NCI-H69 (cell line): Measurements from ENCODE around the gene LGR4.

Experiments used
- DNase-seq: peaks from one replicate; lab custom pipeline; 2025; lab: John Stamatoyannopoulos, UW

Gene LGR4

DNA sequence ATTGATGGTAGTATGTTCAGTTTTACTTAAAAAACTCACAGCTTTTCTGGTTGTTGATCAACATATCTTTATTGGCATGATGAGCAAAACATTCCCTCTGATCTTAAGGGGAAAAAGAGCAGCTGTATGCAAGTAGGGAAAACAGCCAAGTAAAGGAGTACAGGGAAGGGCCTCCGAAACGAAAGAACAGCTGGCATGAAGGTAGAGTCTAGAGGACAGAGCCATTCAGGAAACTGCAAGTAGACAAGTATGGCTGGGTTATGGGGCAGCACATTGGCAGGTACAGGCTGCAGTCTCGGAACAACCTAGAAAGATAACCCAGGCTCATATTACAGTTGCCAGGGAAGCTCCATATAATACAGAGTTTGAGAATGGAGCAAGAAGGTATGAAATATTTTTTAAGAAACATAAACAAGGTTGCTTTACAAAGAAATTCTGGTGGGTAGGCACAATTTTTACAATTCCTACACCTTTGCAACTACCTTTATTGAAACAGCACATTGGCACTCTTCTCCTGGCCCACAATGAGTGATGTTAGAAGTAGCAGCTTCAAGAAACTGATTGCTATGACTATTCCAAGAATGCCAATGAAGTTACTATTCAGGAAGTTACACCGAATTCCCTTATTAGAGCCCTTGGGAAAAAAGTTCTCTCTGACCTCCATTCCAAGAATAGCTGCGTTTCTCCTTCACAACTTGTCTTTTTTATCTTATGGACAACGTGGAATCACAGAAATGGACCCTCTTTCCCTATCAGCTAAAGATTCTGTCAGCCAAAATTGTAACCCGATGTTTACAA lies 45.2 kb downstream of the LGR4 start:
- peak; percentile 60 for DNase-seq

DNA sequence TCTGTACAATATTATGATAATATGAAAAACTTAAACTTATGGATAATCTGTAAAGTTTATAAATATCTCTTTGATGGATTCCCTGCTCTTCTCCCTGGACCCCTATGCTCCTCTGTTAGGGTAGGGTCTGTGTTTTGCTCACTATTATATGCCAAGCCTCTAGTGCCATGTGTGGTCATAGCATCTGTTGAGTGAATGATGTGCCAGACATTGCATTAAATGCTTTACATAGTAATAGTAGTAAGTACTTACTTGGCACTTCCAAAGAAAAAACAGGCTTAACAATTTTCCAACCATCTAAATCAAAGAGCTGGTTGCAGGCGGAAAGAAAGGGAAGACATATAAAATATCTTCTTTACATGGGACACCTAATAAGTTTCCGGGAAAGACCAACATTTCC lies 46.8 kb downstream of the LGR4 start:
- DNase-seq, result no peak

DNA sequence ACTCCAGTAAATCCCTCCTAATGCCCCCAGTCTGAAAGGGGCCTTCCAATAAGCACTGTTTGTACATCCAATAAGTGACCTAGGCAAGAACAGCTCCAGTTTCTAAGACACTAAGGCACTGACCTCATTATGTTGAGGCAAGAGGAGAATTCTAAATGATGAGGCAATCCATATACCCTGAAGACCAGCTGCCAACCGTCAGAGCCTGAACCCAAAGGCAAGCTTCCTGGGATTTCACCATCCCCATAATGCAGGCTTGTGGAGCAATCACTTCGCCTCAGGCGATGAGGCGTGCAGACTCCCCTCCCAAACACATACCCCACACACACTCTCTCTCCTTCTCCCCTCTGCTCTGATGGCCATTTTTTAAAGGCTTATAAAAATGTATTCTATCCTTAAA lies 49.5 kb downstream of the LGR4 start:
- peak; percentile 99 for DNase-seq

DNA sequence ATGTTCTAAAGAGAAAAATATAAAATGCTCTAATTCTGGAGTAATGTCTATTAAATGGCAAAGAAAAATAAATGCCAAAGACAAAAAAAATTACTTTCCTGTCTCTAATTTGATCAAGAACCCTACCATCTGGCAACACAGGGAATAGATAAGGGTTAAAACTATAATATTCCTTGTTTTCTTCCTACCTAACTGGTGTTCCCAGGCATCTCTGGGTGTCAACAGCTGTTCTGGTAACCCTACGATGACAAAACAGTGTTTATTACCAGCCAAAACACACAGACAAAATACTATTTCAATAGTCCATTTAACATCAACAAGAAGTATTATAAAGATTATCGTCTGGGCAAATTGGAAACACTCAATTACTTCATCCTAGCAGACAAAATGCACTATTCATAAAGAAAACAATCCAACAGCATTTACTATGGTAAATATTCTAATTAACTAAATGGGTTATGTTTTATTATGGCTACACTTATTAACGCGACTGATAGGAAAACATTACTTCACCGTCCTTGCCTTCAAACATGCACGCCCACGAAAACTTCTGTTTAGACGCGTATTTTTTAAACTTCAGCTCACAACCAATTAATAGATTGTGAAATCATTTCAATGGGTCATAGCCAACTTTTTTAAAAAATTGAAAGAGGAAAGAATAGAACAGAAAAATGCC lies 50.6 kb downstream of the LGR4 start:
- peak; percentile 79 for DNase-seq

DNA sequence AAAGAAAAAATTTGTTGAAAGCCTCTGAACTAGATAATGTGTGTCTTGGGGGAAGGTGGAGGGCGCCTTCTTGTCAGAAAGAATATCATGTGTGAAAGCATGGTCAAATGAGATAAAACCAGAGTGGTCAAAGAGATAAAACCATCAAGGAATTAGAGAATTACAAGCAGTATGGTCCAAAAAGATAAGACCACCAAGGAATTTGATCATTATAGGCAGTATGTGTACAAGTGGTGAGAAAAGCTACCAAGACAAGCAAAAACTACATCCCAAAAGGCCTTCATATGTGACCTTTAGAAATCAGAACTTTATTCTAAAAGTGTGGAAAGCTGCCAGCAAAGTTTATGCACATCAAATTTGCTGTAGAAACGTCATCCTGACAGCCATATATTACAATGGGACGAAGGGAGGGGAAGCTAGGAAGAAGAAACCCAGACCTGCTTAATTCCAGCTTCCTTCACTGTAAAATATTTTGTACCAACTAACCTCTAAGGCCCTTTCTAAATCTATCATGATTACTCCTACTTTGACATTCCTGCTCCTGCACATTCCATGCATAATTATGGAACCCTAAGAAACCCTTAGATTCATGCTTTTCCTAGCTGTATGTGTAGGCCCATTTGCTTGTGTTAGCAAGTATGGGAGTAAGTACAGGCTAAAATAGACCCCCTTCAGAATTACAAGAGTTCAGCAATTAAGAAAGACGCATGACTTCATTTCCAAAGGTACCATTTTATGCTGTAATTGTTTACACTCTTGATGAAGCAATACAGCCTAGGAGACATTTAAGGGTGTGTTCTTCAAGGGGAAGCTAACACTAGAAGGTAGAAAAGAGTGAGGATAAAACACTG lies 51.6 kb downstream of the LGR4 start:
- peak; percentile 91 for DNase-seq

DNA sequence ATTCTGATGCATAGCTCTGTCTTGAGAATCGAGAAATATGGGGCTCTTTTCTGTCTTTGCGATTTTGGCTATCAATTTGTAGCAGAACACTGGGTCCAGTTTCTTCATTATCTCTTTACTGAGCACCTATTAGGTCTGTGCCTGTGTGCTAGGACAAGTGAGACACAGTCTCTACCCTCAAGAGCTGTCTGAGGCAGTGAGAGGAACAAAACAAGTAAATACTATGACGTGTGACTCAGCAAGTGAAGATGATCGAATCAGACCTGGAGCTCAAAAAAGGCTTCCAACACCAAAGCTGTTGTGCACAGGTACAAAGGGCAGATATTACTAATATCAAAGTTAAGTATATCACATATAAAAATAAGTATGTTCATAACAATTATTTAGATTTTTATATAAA lies 52.4 kb downstream of the LGR4 start:
- peak; percentile 45 for DNase-seq

DNA sequence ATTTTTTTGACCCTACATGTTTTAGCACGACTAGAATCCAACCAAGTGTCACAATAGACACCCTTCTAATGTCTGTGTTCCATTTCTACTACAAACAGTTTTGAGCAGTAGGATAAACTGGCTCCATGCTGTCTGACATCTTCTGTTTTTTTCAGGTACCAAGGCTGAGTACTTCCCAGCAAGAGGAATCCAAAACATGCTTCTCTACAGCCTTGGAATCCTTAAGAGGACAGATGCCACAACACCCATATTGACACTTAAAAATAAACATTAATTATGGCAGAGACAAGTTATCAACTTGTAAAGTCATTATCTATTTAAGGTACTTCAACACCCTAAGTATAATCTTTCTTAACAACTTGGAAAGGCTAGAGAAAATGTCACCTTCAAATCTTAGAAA lies 54.2 kb downstream of the LGR4 start:
- peak; percentile 63 for DNase-seq

DNA sequence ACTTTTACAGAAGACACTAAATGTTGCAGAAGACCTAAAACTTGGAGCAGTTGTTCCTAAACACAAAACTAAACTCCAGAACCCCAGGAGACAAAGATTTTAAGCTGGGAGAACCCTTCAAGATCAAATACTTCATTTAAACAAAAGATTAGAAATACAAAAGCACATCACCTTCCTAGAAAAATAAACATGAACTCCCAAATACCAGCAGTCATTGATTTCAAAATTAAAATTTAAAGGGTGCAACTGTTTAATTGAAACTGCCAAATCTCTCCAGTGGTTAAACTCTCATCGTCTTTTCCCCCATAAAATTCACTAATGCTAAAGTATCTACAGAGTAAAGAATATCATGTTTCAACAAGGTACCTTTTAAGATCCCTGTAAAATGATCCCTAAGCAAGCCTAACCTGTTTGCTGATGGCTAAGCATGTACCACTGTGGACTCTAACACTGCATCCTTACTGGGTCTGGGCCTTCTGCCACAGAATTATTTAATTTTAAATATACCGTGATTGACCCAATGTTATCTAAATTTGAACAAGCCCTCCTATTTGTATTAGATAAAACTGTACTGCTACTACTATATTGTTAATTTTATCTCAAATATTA lies 55.9 kb downstream of the LGR4 start:
- DNase-seq, result peak; percentile 82

DNA sequence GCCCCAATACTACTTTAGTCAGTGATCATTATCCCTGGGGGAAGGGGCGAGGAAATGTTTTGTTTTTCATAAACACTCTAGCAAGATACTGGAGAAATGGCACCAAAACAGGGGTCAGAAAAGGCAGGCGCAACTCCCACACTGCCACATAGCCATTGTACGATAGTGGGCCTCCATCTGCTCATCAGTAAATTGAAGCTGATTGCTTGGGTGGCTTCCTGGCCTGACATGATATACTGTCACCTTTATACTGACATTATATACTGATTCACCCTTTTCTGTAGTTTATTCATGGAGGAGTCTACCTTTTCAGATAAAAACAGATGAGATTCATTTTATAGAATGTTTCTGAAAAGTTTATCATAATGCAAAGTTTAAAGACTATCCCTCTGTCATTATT lies 57.9 kb downstream of the LGR4 start:
- peak; percentile 85 for DNase-seq

DNA sequence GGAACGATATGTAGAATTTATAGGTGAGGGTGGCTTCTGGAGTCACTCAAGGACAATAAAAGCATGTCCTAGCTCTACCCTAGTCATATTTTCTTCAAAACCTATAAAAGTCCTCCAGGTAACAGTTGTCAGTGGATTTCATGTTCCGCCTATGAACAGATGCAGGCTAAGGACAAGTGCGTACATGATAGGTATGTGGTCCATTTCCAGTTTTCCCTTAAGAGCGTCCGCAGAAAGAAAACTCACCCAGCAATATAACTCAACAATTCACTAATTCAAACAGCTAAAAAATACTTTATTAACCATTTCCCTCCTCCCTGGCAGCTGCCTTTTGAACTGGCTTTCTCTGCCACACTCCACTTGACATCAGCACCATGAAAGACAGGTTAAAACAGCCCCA lies 59.4 kb downstream of the LGR4 start:
- DNase-seq, result peak; percentile 54

DNA sequence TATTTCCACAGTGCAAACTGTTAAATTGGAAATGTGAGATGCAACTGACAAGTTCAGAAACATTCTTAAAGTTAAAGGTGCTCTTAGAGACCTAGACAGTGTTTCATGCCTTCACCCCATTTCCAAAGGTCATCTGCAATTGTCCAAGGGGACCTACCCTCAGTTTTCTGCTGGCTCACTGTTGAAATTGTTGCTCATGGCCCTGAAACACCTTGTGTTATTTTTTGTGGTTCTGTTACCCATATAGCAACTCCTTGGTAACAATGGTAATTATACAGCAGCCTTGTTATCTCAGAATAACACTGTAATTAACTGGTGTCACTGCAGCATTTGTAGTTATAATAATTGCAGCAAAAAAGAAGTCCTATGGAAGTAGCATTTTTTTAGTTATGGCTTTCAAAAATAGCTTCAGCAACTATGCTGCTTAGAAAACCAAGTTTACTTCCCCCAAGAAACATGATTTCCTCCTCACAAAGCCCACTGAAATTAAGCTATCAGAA lies 60.3 kb downstream of the LGR4 start:
- DNase-seq, result peak; percentile 83

DNA sequence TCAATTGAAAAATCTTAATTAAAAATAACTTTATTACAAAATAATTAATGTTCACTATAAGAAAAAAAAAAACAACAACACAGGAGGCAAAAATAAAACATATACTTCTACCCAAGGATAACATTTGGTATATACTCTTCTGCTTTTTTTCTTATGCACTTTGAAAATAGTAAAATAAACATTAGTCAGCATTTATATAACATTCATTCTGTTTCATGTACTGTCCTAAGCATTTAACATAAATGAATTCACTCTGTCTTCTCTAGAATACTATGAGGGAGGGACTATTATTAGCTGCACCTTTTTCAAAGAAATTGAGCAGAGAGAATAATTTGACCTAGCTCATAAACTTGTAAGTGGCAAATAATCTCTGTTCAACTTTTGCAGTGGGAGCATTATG lies 61.3 kb downstream of the LGR4 start:
- DNase-seq, result no peak

DNA sequence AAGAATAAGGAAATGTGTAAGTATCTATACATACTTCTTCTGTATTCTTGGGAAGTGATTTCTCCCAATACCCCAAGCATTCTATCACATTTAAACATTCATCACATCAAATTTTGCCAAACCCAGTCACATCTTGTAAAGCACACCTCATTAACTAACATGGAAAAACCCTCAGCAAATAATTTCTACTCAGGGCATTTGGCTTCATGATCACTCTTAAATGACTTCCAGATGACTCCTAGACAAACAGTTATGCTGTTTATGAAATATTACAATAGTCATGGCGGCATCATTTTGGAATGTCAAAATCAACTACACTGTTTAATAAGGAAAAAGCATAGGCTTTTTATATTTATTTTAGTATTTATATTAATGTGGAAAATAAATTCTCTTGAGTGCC lies 62.3 kb downstream of the LGR4 start:
- no peak for DNase-seq

DNA sequence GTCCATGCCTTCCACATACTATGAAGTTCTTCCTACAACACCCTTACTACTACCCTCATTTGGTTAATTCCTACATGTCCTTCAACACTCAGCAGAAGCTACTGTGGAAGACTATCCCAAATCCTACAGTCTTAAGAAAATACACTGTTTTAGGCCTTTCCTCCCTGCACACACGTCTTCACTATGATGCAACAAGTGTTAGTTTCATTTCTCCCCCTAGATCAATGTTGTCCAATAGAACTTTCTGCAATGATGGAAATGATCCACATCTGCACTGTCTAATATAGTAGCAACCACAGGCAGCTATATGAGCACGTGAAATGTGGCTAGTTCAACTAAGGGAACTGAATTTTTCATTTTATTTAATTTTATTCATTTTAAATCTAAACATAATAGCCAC lies 62.8 kb downstream of the LGR4 start:
- no peak for DNase-seq

DNA sequence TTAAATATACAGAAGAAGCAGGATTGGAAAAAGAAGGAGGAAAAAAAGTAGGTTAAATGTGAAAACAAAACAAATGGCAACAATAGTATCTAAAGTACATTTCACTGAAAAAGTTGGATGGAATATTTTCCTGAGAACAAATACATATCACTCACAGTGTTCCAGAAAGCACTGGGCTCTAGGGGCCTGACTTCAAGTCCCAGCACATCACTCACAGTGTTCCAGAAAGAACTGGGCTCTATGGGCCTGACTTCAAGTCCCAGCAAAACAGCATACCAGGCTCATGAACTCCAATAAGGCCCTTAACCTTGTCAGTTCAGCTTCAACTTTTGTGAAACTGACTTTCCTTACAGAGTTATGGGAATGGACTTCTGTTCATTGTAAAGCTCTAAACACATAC lies 63.5 kb downstream of the LGR4 start:
- DNase-seq, result no peak

DNA sequence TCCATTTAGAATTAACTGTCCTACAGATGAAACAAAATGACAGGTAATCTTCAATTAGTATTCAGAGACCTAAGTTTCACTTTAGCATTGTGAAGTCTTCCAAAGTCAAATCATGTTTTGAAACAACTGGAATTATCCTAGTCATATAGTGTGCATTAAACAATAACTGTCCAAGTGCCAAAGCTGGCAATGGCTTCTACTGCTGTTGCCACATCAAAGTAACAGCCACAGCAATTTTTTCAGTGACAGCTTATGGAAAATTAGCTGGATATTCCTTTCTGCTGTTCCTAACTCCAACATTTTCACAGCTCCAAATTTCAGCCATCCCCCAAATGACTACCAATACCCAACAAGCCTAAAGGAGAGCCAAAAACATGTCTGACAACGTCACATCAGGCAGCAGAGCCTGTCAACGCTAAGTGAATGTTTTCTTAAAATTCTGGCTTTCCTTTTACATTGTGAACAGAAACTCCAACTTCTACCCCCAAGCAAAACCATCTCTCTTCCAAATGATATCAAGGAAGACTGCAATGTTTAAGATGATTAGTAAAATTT lies 64.3 kb downstream of the LGR4 start:
- no peak for DNase-seq

DNA sequence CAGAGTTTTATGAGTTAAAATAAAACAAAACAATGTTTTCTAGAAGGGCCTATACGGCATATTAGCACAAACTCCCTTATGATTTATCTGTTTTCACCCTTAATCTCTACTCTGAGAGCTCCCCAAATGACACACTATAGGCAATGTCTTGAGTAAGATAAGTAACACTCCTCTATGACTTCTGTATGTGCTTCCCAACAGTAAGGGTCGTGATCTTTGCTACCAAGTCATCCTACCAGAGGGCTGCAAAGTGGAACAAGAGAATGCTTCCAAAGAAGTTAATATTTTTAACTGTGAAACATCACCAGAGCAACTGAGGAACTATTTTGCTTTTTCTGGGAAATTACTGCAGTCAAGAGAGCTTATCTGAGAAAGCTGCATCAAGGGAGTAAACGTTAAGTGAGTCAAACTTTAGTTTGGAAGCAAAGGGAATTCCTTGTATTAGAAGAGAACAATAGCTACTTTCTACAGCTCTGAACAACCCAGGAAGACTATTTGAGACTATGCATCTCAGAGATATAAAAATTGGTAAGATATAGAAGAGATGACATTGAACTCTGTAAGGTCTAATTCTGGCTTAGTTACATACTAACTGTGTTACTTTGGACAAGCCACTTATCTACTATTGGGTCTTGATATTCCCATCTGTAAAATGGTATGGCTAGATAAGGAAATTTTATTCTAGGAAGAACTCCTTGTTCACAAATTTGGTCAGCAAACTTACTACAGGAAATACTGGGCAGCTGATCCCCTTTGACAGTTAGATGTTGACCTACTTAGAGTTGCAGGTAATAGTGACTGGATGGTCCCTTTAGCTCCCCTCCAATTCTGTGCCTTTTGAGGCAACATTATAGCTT lies 65.9 kb downstream of the LGR4 start:
- DNase-seq, result no peak

DNA sequence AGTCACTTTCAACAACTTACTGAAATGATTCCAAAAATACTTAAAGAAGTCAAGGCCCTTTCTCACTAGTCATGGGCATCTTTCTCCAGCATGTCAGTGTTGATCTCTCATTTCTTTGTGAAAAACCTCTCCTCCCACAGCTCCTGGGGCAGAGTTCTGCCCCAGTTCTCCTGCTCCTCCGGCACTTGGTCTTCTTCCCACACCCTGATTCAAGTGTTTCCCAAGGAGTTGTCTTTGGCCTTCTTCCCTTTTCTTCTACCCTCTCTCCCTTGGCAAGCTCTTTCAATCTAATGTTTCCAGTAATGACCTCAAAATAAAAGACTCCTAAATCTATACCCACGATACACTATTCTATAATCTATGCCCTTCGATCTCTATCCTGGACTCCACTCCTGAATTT lies 67.5 kb downstream of the LGR4 start:
- DNase-seq, result no peak

DNA sequence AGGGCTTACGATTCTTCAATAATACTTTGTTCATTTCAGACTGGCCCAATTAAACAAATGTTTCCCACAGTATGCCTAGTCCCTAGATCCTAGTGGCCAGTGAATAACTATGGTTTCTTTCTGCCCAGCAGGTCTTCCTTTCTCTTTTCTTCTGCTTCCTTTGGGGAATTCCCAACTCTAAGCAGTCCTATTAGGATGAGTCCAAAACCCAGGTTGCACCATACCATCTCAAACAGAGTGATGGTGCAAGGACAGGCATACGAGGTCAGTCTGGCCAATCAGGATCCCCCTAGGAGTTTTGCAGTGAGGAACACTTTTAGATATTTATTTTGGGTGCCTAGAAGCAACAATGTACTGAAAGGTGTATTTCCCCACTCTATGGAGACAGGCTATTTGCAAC lies 68.2 kb downstream of the LGR4 start:
- no peak for DNase-seq

DNA sequence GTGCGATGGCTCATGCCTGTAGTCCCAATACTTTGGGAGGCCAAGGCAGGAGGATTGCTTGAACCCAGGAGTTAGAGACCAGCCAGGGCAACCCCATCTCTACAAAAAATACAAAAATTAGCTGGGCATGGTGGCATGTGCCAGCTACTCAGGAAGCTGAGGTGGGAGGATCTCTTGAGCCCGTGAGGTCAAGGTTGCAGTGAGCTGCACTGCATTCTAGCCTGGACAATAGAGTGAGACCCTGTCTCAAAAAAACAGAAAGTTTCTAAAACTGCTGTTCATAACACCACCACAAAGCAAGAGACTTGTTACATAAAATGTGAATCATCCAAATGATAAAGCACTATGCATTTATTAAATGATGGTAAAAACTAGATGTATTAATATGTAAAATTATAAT lies 69.4 kb downstream of the LGR4 start:
- no peak for DNase-seq

DNA sequence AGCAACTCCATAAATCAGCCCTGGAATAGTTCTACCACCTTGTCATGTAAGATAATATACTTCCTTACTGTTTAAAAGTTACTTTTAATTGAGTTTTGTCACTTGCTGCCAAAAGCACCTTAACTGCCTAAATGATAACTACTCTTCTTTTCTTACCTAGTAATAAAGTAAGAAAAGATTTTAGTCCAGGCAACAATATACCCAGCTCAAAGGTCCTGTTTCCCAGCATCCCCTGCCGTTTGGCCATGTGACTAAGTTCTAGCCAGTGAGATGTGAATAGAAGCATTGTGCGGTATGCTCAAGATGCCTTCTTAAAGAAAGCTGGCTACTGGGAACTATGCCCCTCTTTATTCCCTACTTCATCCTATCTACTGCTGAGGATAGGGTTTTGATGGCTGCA lies 70.1 kb downstream of the LGR4 start:
- DNase-seq, result no peak
